Hepatocyte (in vitro differentiated cells): ENCODE results near the gene PLEKHF1. TPM values are rescaled to one million over a fixed set of nuclear protein-coding genes. Genes with fewer than 3 reads are reported as not detected.

Experiments used
- DNase-seq: peaks from one replicate; pipeline ENCODE4 v3.0.0-alpha.2; 2016; ENCODE audit warnings: low spot score
- H2AFZ ChIP-seq: fragments of 200-600 bp; sonication (generic); 2 replicates; pipeline ENCODE4 v1.6.0; 2016; ENCODE audit warnings: antibody characterized with exemption, mild to moderate bottlenecking
- H3K27ac ChIP-seq: fragments of 200-600 bp; sonication (generic); 2 replicates; pipeline ENCODE4 v1.5.1; 2016; ENCODE audit warnings: mild to moderate bottlenecking
- H3K27me3 ChIP-seq: fragments of 200-600 bp; sonication (generic); 2 replicates; pipeline ENCODE4 v1.6.1; 2016
- H3K36me3 ChIP-seq: fragments of 200-600 bp; sonication (generic); replicated peaks from 2 replicates; pipeline ENCODE4 v1.5.1; 2016; ENCODE audit warnings: low read depth; ENCODE audit not compliant: insufficient read depth
- H3K4me1 ChIP-seq: fragments of 200-600 bp; sonication (generic); 2 replicates; pipeline ENCODE4 v1.5.1; 2016; ENCODE audit warnings: mild to moderate bottlenecking, moderate library complexity; ENCODE audit not compliant: insufficient read depth
- H3K4me2 ChIP-seq: fragments of 200-600 bp; sonication (generic); 2 replicates; pipeline ENCODE4 v1.6.0; 2016
- H3K4me3 ChIP-seq: fragments of 200-600 bp; sonication (generic); 2 replicates; pipeline ENCODE4 v1.5.1; 2016; ENCODE audit warnings: mild to moderate bottlenecking
- H3K79me2 ChIP-seq: fragments of 200-600 bp; sonication (generic); 2 replicates; pipeline ENCODE4 v1.6.0; 2017; ENCODE audit warnings: mild to moderate bottlenecking
- H3K9me2 ChIP-seq: fragments of 200-600 bp; sonication (generic); replicated peaks from 2 replicates; pipeline ENCODE4 v1.6.0; 2017; ENCODE audit warnings: mild to moderate bottlenecking; ENCODE audit not compliant: insufficient read depth
- H3K9me3 ChIP-seq: fragments of 200-600 bp; sonication (generic); 2 replicates; pipeline ENCODE4 v1.5.1; 2016; ENCODE audit warnings: low read depth, mild to moderate bottlenecking
- H4K20me1 ChIP-seq: fragments of 200-600 bp; sonication (generic); 2 replicates; pipeline ENCODE4 v1.6.0; 2016; ENCODE audit warnings: mild to moderate bottlenecking; ENCODE audit not compliant: insufficient read depth, poor library complexity, severe bottlenecking
- CTCF ChIP-seq: fragments of 200-600 bp; sonication (generic); IDR thresholded peaks from 2 replicates; pipeline ENCODE4 v1.5.1; 2016; ENCODE audit warnings: antibody characterized with exemption, mild to moderate bottlenecking; ENCODE audit not compliant: poor library complexity
- EZH2 ChIP-seq: fragments of 200-600 bp; sonication (generic); IDR thresholded peaks from 2 replicates; pipeline ENCODE4 v1.6.1; 2016; ENCODE audit warnings: antibody characterized with exemption, mild to moderate bottlenecking, borderline replicate concordance
- EZH2phosphoT487 ChIP-seq: fragments of 200-600 bp; sonication (generic); IDR thresholded peaks from one replicate; pipeline ENCODE4 v1.6.1; 2018; ENCODE audit warnings: antibody characterized with exemption, mild to moderate bottlenecking, low read depth, moderate library complexity; ENCODE audit not compliant: unreplicated experiment, severe bottlenecking
- WGBS: methylation state at CpG from one replicate; pipeline ENCODE4 v1.1.6; 2016; ENCODE audit warnings: low lambda C conversion rate; ENCODE audit errors: missing lambda C conversion rate; 5-methylcytosine and 5-hydroxymethylcytosine counted together
- polyA plus RNA-seq: library from polyadenylated mRNA; unstranded; fragments of >200 nt; fragmentation: Nextera tagmentation; extraction: Ambion mirVana; gene quantifications from 2 replicates; pipeline ENCODE4 v1.2.1, GENCODE V29; 2016
- total RNA-seq: library from RNA; depleted of rRNA; stranded (reverse); fragments of >200 nt; gene quantifications from 2 replicates; pipeline ENCODE4 v1.2.3, GENCODE V29; 2014

Gene PLEKHF1
- 2.7 TPM in 2 replicates for total RNA-seq
- 2.4 and 5.8 TPM in 2 replicates for polyA plus RNA-seq

GRCh38 chr19:29665215-29665825, at the start of gene PLEKHF1:
Gene PLEKHF1, plus strand, starts transcription at chr19:29665461. Its CDS starts 8,379 bp downstream, at chr19:29673840.
- Histone ChIP-seq H3K4me3 (peak within 1 kb of the TSS; percentile 60), H3K36me3 (no peaks in the 10 kb centered on the region), H2AFZ (peak within 1 kb of the TSS; percentile 77), H3K79me2 (no peaks in the 10 kb centered on the region), H4K20me1 (no peaks in the 10 kb centered on the region), H3K4me1 (peaks cover 36% of the 10 kb centered on the region), H3K27me3 (no peaks in the 10 kb centered on the region), H3K9me3 (no peaks in the 10 kb centered on the region), H3K9me2 (no peaks in the 10 kb centered on the region), H3K4me2 (peak within 1 kb of the TSS; percentile 98), H3K27ac (peak within 1 kb of the TSS; percentile 52)
- 1% methylated on average over 46 of the region's 75 CpGs for WGBS
- DNase-seq = peak; percentile 92
- TF ChIP-seq EZH2phosphoT487 (no peak), CTCF (no peak), EZH2 (no peak)

- H3K9me3 ChIP-seq = no peaks in the 10 kb centered on the region
- no peaks in the 10 kb centered on the region for H3K36me3 ChIP-seq
- WGBS = 97% methylated on average over 10 of the region's 10 CpGs
Observed at GRCh38 chr19:29615891-29616425, 49.3 kb upstream of the PLEKHF1 start.

GRCh38 chr19:29616541-29616940, 48.7 kb upstream of the PLEKHF1 start:
- Histone ChIP-seq H4K20me1 (no peaks in the 10 kb centered on the region), H3K4me1 (no peaks in the 10 kb centered on the region), H2AFZ (no peak overlapping the region), H3K4me2 (no peak overlapping the region), H3K27me3 (no peaks in the 10 kb centered on the region), H3K4me3 (no peak overlapping the region), H3K79me2 (no peaks in the 10 kb centered on the region), H3K27ac (no peak overlapping the region), H3K9me2 (no peaks in the 10 kb centered on the region), H3K9me3 (no peaks in the 10 kb centered on the region), H3K36me3 (no peaks in the 10 kb centered on the region)
- 96% methylated on average over 15 of the region's 16 CpGs for WGBS
- no peak for TF ChIP-seq CTCF
- no peak for TF ChIP-seq EZH2
- TF ChIP-seq EZH2phosphoT487 = no peak
- DNase-seq = no peak

More at GRCh38 chr19:29615891-29616425, 49.3 kb upstream of the PLEKHF1 start:
- Histone ChIP-seq H4K20me1 (no peaks in the 10 kb centered on the region), H3K27me3 (no peaks in the 10 kb centered on the region), H3K4me3 (no peak overlapping the region), H3K4me2 (no peak overlapping the region), H2AFZ (no peak overlapping the region), H3K79me2 (no peaks in the 10 kb centered on the region), H3K4me1 (no peaks in the 10 kb centered on the region), H3K27ac (no peak overlapping the region), H3K9me2 (no peaks in the 10 kb centered on the region)
- no peak for DNase-seq
- TF ChIP-seq EZH2 = no peak
- TF ChIP-seq EZH2phosphoT487 = no peak
- no peak for TF ChIP-seq CTCF
